K562 (cell line): Measurements from ENCODE around the gene KLF1. TPM values are rescaled to one million over a fixed set of nuclear protein-coding genes. Genes with fewer than 3 reads are reported as not detected.

ENCODE experiments used
- CHCHD3 ChIP-seq: fragments of 250-450 bp; sonication (Bioruptor Pico); IDR thresholded peaks from 2 replicates; pipeline ENCODE4 v2.1.2; 2022; ENCODE audit warnings: mild to moderate bottlenecking
- CREM ChIP-seq: IDR thresholded peaks from 2 replicates; pipeline ENCODE4 v1.6.1; 2014; ENCODE audit warnings: antibody characterized with exemption, low read depth
- DIDO1 ChIP-seq: fragments of 450-650 bp; IDR thresholded peaks from 2 replicates; pipeline ENCODE4 v1.6.1; 2016; ENCODE audit warnings: low read depth, missing biosample characterization, missing genetic modification characterization
- EGR1 ChIP-seq: fragments of 450-650 bp; conservative IDR thresholded peaks from 2 replicates; pipeline ENCODE4 v1.6.1; 2017; ENCODE audit warnings: mild to moderate bottlenecking
- HDAC3 ChIP-seq: fragments of 450-650 bp; IDR thresholded peaks from 2 replicates; pipeline ENCODE4 v1.6.1; 2018; ENCODE audit warnings: borderline replicate concordance, mild to moderate bottlenecking, moderate library complexity; ENCODE audit not compliant: partially characterized antibody
- HMG20A ChIP-seq: fragments of 450-650 bp; formaldehyde crosslinking; conservative IDR thresholded peaks from 2 replicates; pipeline ENCODE4 v1.4.0; 2020; ENCODE audit warnings: mild to moderate bottlenecking, mixed read lengths
- KDM2B ChIP-seq: fragments of 250-450 bp; sonication (Bioruptor Pico); IDR thresholded peaks from 2 replicates; pipeline ENCODE4 v1.8.0; 2021; ENCODE audit warnings: mild to moderate bottlenecking, moderate library complexity
- MAZ ChIP-seq, 2 experiments: fragments of 450-650 bp in 1 of 2; sonication (generic) in 1 of 2; formaldehyde crosslinking; IDR thresholded peaks in 1 of 2; conservative IDR thresholded peaks in 1 of 2; 2 replicates each; pipeline versions ENCODE4 v1.4.0 to v1.5.0; 2020; ENCODE audit warnings: mild to moderate bottlenecking in 1 of 2, missing genetic modification reagents in 1 of 2
- MBD2 ChIP-seq: sonication (generic); IDR thresholded peaks from 2 replicates; pipeline ENCODE4 v1.6.1; 2016; ENCODE audit warnings: low read depth, borderline replicate concordance
- NCOA4 ChIP-seq: fragments of 450-650 bp; IDR thresholded peaks from 2 replicates; pipeline ENCODE4 v1.6.1; 2018; ENCODE audit warnings: mild to moderate bottlenecking; ENCODE audit not compliant: partially characterized antibody
- PATZ1 ChIP-seq: fragments of 250-450 bp; sonication (Bioruptor Pico); IDR thresholded peaks from 2 replicates; pipeline ENCODE4 v1.5.0; 2020; ENCODE audit warnings: mild to moderate bottlenecking, borderline replicate concordance
- RBM39 ChIP-seq: fragments of 200-400 bp; formaldehyde crosslinking; optimal IDR thresholded peaks from 2 replicates; pipeline ENCODE3; 2018; ENCODE audit warnings: low read depth, low read length
- SMARCB1 ChIP-seq: IDR thresholded peaks from 2 replicates; pipeline ENCODE4 v1.6.1; 2011; ENCODE audit warnings: improper control_type of control experiment, low read depth; ENCODE audit not compliant: insufficient read length
- SPI1 ChIP-seq: IDR thresholded peaks from 2 replicates; pipeline ENCODE4 v1.6.1; 2011; ENCODE audit warnings: low read depth, low read length, control low read depth, borderline replicate concordance
- SREBF2 ChIP-seq: sonication (generic); formaldehyde crosslinking; IDR thresholded peaks from 2 replicates; pipeline ENCODE4 v1.4.0; 2020; ENCODE audit warnings: mild to moderate bottlenecking, missing genetic modification reagents
- SRSF9 ChIP-seq: fragments of 200-400 bp; formaldehyde crosslinking; IDR thresholded peaks from 2 replicates; pipeline ENCODE4 v1.6.1; 2017; ENCODE audit warnings: low read depth, low read length, borderline replicate concordance
- TFE3 ChIP-seq: fragments of 450-650 bp; formaldehyde crosslinking; IDR thresholded peaks from 2 replicates; pipeline ENCODE4 v1.4.0; 2020; ENCODE audit warnings: mild to moderate bottlenecking, mixed read lengths
- ZNF395 ChIP-seq: fragments of 200-800 bp; sonication (Bioruptor generic); IDR thresholded peaks from 2 replicates; pipeline ENCODE4 v1.6.1; 2017; ENCODE audit warnings: missing genetic modification characterization, missing compliant biosample characterization
- ZNF444 ChIP-seq: fragments of 250-450 bp; sonication (Bioruptor Pico); IDR thresholded peaks from 2 replicates; pipeline ENCODE4 v1.4.0; 2020; ENCODE audit warnings: mild to moderate bottlenecking, moderate library complexity
- ZNF507 ChIP-seq: conservative IDR thresholded peaks from 2 replicates; pipeline ENCODE4 v1.6.1; 2017; ENCODE audit warnings: missing genetic modification characterization, missing compliant biosample characterization
- ZNF561 ChIP-seq: fragments of 450-650 bp; formaldehyde crosslinking; conservative IDR thresholded peaks from 2 replicates; pipeline ENCODE4 v1.4.0; 2020; ENCODE audit warnings: mild to moderate bottlenecking, moderate library complexity
- ZNF696 ChIP-seq: fragments of 250-450 bp; sonication (Bioruptor Pico); conservative IDR thresholded peaks from 2 replicates; pipeline ENCODE4 v1.4.0; 2020; ENCODE audit warnings: mild to moderate bottlenecking, moderate library complexity
- polyA plus RNA-seq, 8 experiments: library from polyadenylated mRNA; depleted of rRNA in 4 of 8; stranded (reverse) in 5 of 8; unstranded in 3 of 8; fragments of >200 nt; fragmentation: Nextera tagmentation in 2 of 8; fragmentation: Illumina TruSeq in 1 of 8; extraction: Ambion mirVana in 2 of 8; extraction: Trizol in 1 of 8; gene quantifications; 2 replicates each; pipeline versions ENCODE4 v1.2.1 to v1.2.3, GENCODE V29; 2011 to 2014; ENCODE audit warnings: inconsistent platforms in 1 of 8, missing spikeins in 1 of 8
- total RNA-seq, 7 experiments: library from RNA; depleted of rRNA in 6 of 7; stranded (reverse); fragments of >200 nt in 6 of 7; fragmentation: Illumina TruSeq in 2 of 7; extraction: Trizol in 2 of 7; gene quantifications; 2 replicates each; pipeline versions ENCODE4 v1.2.1 to v1.2.3, GENCODE V29; 2011 to 2021; ENCODE audit warnings: low replicate concordance in 1 of 7

KLF1 gene
- total and polyA plus RNA-seq, 9 of the 15 experiments (the other 6 are each of a cell fraction or from before 2014, with no cell fraction given), result 8.4 to 163 (median 47.3) TPM

- TF ChIP-seq PATZ1 (CRISPR knock-in tag), result no peak
- TF ChIP-seq SMARCB1, result no peak
- no peak for TF ChIP-seq SREBF2
- no peak for TF ChIP-seq DIDO1 (tag)
- peak; percentile 58 for TF ChIP-seq CREM
- TF ChIP-seq TFE3 (CRISPR knock-in tag), result no peak
- TF ChIP-seq RBM39, result no peak
- TF ChIP-seq ZNF507 (tag), result no peak
- no peak for TF ChIP-seq CHCHD3 (CRISPR knock-in tag)
- TF ChIP-seq MBD2, result peak; percentile 46; the same call in 1 of the 2 replicates
- TF ChIP-seq ZNF444 (CRISPR knock-in tag), result no peak
- no peak for TF ChIP-seq ZNF696 (CRISPR knock-in tag)
- no peak for TF ChIP-seq HMG20A
- no peak for TF ChIP-seq HDAC3
- TF ChIP-seq NCOA4, result no peak
- TF ChIP-seq MAZ (CRISPR knock-in tag; conservative IDR thresholded peaks at IDR 0.05 in 1 of 2, IDR thresholded peaks at IDR 0.05 in 1 of 2), result peak in 1 of 2 experiments; percentile 57; a peak in 3 of 4 replicates
- peak; percentile 96 for TF ChIP-seq ZNF395 (CRISPR knock-in tag)
- TF ChIP-seq KDM2B, result no peak; the same call in 1 of the 2 replicates
- TF ChIP-seq ZNF561 (CRISPR knock-in tag), result no peak
- TF ChIP-seq SPI1, result no peak
- TF ChIP-seq SRSF9, result no peak
- peak; percentile 72 for TF ChIP-seq EGR1
These were observed 1.9 kb downstream of the KLF1 start (continued) for GRCh38 chr19:12884926-12885748.
